Panc1 (cell line): ENCODE measurements around the gene CREB5. TPM values are rescaled to one million over a fixed set of nuclear protein-coding genes. Genes with fewer than 3 reads are reported as not detected.

ENCODE experiments used
- ATAC-seq: fragments of 200-7000 bp; cut with Tn5 transposase; 2 replicates; pipeline ENCODE4 v1.9.1; 2020; ENCODE audit warnings: mild to moderate bottlenecking, moderate library complexity
- BruUV-seq: library from RNA; stranded (reverse); fragments of 400-500 nt; replicated peaks from 2 replicates; lab custom pipeline; 2021; lab: Mats Ljungman, UMichigan
- CTCF ChIA-PET: fragments of 300-600 bp; sonication (Branson Sonifier 250); formaldehyde crosslinking; loops from one replicate; lab custom pipeline; 2022; ENCODE audit warnings: antibody characterized with exemption; lab: Charles Lee
- POLR2A ChIA-PET: fragments of 300-600 bp; sonication (Branson Sonifier 250); formaldehyde crosslinking; loops from one replicate; lab custom pipeline; 2022; ENCODE audit warnings: antibody characterized with exemption; lab: Charles Lee
- DNase-seq: peaks from one replicate; pipeline ENCODE4 v3.0.0-alpha.2; 2010; ENCODE audit warnings: low read depth, low spot score
- H3K27ac ChIP-seq: 2 replicates; pipeline ENCODE4 v1.5.1; 2011; ENCODE audit warnings: mild to moderate bottlenecking, low read length, inconsistent platforms
- H3K27me3 ChIP-seq: fragments of 200-500 bp; sonication (Bioruptor generic); 2 replicates; pipeline ENCODE4 v1.6.0; 2014; ENCODE audit warnings: low read length, inconsistent platforms; ENCODE audit not compliant: control insufficient read depth, insufficient read depth
- H3K36me3 ChIP-seq: fragments of 200-500 bp; sonication (Bioruptor generic); 2 replicates; pipeline ENCODE4 v1.5.1; 2014; ENCODE audit warnings: inconsistent platforms, mild to moderate bottlenecking, low read length, moderate library complexity; ENCODE audit not compliant: control insufficient read depth, insufficient read depth
- H3K4me1 ChIP-seq: 2 replicates; pipeline ENCODE4 v1.5.1; 2011; ENCODE audit warnings: inconsistent platforms, mild to moderate bottlenecking, low read length, moderate library complexity; ENCODE audit not compliant: control insufficient read depth, insufficient read depth
- H3K4me3 ChIP-seq, 2 experiments: 2 replicates each; pipeline ENCODE4 v1.5.1; 2011 to 2012; ENCODE audit warnings: low read depth in 2 of 2, low read length in 2 of 2, mild to moderate bottlenecking in 2 of 2, inconsistent platforms in 1 of 2, moderate library complexity in 1 of 2
- H3K9me3 ChIP-seq: fragments of 200-500 bp; sonication (Bioruptor generic); 2 replicates; pipeline ENCODE4 v1.5.1; 2014; ENCODE audit warnings: low read depth, mild to moderate bottlenecking, inconsistent platforms, low read length, moderate library complexity; ENCODE audit not compliant: control insufficient read depth, insufficient read depth
- POLR2AphosphoS5 ChIP-seq: IDR thresholded peaks from 2 replicates; pipeline ENCODE4 v1.6.1; 2012; ENCODE audit warnings: mild to moderate bottlenecking, low read depth, low read length, moderate library complexity
- SIN3A ChIP-seq: IDR thresholded peaks from 2 replicates; pipeline ENCODE4 v1.6.1; 2012; ENCODE audit warnings: low read depth, mild to moderate bottlenecking, low read length, moderate library complexity, borderline replicate concordance; ENCODE audit not compliant: insufficient read depth
- TCF7L2 ChIP-seq: IDR thresholded peaks from 2 replicates; pipeline ENCODE4 v1.6.1; 2011; ENCODE audit warnings: mild to moderate bottlenecking, low read depth, low read length, inconsistent platforms
- in situ Hi-C: cut with HindIII; loops from 2 replicates; pipeline ENCODE4 v1.10.0; 2016; ENCODE audit warnings: low sequenced_read_pairs, low pct_unique_long_range_greater_than_20kb
- intact Hi-C: fragments of 100-400 bp; cut with micrococcal nuclease; formaldehyde crosslinking; loops from one replicate; pipeline ENCODE4 v1.10.0; 2022; ENCODE audit not compliant: unreplicated experiment
- total RNA-seq: library from RNA; stranded (reverse); gene quantifications from one replicate; pipeline ENCODE4 v1.2.1, GENCODE V29; 2021; ENCODE audit not compliant: unreplicated experiment
- TF ChIP-seq, protein P1 (sequence below), 2 experiments: IDR thresholded peaks; 2 replicates each; pipeline ENCODE4 v1.6.1; 2011 to 2012; ENCODE audit warnings: low read depth in 2 of 2, control low read depth in 1 of 2, low read length in 1 of 2, mild to moderate bottlenecking in 1 of 2, moderate library complexity in 1 of 2; ENCODE audit not compliant: insufficient read depth in 1 of 2
- TF ChIP-seq, protein P2 (sequence below): fragments of 450-650 bp; IDR thresholded peaks from 2 replicates; pipeline ENCODE4 v1.5.1; 2017; ENCODE audit warnings: mild to moderate bottlenecking

CREB5 gene
- total RNA-seq, 1 experiment from 2014 or later, result 3.1 TPM

DNA sequence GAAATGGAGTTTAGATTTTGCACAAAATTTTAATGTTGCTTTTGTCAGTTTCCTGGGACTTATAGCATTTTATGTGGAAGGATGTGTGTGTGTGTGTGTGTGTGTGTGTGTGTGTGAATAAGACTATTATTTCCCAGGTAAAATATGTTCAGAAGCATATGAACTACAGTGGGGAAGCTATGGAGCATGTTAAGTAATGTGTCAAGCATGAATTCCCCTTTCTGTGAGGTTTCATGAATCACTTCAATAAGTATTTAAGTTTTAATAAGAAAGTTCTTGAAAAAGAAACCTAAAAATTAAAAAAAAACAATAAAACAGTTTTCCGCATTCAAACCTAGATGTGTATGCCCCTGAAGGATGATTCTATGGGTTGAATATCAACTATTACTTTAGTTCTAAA is 693 bp downstream of the CREB5 start:
- no peak for ATAC-seq
- POLR2A ChIA-PET, result no interaction called here

DNA sequence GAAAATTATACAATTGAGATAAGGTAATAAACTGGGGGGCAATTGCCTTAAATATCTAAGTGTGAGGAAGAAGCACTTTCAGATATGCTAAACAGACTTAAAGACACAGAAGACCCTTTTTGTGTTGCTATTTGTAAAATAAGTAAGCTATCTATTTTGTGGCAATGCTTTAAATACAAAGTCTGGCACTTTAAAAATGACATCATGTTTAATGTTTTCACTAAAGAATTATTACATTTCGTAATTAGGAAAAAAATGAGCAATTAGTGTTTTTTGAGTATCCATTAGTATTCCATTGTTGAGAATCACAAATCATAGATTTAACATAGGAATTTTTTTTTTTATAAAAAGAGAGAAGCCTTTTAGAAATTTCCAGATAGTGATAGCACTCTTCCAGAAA is 2.1 kb downstream of the CREB5 start:
- Histone ChIP-seq H3K9me3 (no peaks in the 10 kb centered on the region), H3K27me3 (peaks cover 68% of the 10 kb centered on the region), H3K4me1 (peaks cover 12% of the 10 kb centered on the region), H3K4me3 (no peak overlapping the region), H3K27ac (no peak overlapping the region), H3K36me3 (no peaks in the 10 kb centered on the region; the same call in 1 of the 2 replicates)
- ChIA-PET POLR2A (no interaction called here), CTCF (no interaction called here)
- DNase-seq (no peak), ATAC-seq (no peak)
- in situ Hi-C loops, result no loop called here
- BruUV-seq, result no TSS peak
- TF ChIP-seq, protein P1, sequence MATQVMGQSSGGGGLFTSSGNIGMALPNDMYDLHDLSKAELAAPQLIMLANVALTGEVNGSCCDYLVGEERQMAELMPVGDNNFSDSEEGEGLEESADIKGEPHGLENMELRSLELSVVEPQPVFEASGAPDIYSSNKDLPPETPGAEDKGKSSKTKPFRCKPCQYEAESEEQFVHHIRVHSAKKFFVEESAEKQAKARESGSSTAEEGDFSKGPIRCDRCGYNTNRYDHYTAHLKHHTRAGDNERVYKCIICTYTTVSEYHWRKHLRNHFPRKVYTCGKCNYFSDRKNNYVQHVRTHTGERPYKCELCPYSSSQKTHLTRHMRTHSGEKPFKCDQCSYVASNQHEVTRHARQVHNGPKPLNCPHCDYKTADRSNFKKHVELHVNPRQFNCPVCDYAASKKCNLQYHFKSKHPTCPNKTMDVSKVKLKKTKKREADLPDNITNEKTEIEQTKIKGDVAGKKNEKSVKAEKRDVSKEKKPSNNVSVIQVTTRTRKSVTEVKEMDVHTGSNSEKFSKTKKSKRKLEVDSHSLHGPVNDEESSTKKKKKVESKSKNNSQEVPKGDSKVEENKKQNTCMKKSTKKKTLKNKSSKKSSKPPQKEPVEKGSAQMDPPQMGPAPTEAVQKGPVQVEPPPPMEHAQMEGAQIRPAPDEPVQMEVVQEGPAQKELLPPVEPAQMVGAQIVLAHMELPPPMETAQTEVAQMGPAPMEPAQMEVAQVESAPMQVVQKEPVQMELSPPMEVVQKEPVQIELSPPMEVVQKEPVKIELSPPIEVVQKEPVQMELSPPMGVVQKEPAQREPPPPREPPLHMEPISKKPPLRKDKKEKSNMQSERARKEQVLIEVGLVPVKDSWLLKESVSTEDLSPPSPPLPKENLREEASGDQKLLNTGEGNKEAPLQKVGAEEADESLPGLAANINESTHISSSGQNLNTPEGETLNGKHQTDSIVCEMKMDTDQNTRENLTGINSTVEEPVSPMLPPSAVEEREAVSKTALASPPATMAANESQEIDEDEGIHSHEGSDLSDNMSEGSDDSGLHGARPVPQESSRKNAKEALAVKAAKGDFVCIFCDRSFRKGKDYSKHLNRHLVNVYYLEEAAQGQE (IDR thresholded peaks at IDR 0.05; ENCODE audit: insufficient read depth in 1 of 2, low read depth in 2 of 2, low read length in 1 of 2), result no peak
- TF ChIP-seq SIN3A (no peak), TCF7L2 (no peak), POLR2AphosphoS5 (no peak)
- TF ChIP-seq, protein P2, sequence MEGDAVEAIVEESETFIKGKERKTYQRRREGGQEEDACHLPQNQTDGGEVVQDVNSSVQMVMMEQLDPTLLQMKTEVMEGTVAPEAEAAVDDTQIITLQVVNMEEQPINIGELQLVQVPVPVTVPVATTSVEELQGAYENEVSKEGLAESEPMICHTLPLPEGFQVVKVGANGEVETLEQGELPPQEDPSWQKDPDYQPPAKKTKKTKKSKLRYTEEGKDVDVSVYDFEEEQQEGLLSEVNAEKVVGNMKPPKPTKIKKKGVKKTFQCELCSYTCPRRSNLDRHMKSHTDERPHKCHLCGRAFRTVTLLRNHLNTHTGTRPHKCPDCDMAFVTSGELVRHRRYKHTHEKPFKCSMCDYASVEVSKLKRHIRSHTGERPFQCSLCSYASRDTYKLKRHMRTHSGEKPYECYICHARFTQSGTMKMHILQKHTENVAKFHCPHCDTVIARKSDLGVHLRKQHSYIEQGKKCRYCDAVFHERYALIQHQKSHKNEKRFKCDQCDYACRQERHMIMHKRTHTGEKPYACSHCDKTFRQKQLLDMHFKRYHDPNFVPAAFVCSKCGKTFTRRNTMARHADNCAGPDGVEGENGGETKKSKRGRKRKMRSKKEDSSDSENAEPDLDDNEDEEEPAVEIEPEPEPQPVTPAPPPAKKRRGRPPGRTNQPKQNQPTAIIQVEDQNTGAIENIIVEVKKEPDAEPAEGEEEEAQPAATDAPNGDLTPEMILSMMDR, result no peak
- intact Hi-C loops, result no loop called here

More for the DNA sequence above, 693 bp downstream of the CREB5 start:
- no peak for TF ChIP-seq SIN3A
- no peak for TF ChIP-seq POLR2AphosphoS5
- TF ChIP-seq TCF7L2, result no peak
- TF ChIP-seq, protein P1 (IDR thresholded peaks at IDR 0.05; ENCODE audit: insufficient read depth in 1 of 2, low read depth in 2 of 2, low read length in 1 of 2), result no peak
- TF ChIP-seq, protein P2, result no peak
- H3K36me3 ChIP-seq, result no peaks in the 10 kb centered on the region; the same call in 1 of the 2 replicates
- CTCF ChIA-PET, result no interaction called here
- BruUV-seq, result no TSS peak
- H3K4me1 ChIP-seq, result peaks cover 12% of the 10 kb centered on the region
- in situ Hi-C loops, result no loop called here
- H3K27ac ChIP-seq, result no peak overlapping the region
- peaks cover 70% of the 10 kb centered on the region for H3K27me3 ChIP-seq
- intact Hi-C loops, result no loop called here
- no peaks in the 10 kb centered on the region for H3K9me3 ChIP-seq
- no peak for DNase-seq
- H3K4me3 ChIP-seq, result no peak overlapping the region
